HG03135 (cell line): ENCODE measurements around the gene PLAAT1.

Source experiments
- ATAC-seq: cut with Tn5 transposase; IDR thresholded peaks from one replicate; pipeline ENCODE4 v1.9.1; 2021; ENCODE audit warnings: mild to moderate bottlenecking, moderate library complexity; ENCODE audit not compliant: unreplicated experiment

The PLAAT1 gene

GRCh38 chr3:193240850-193241706 is at the start of gene PLAAT1:
TSS of gene PLAAT1 (plus strand) at chr3:193241222. CDS start at chr3:193255651, 14,429 bp downstream.
- ATAC-seq, result peak; percentile 74

GRCh38 chr3:193194371-193194770 is 46.7 kb upstream of the PLAAT1 start:
- no peak for ATAC-seq

GRCh38 chr3:193196746-193197145 is 44.3 kb upstream of the PLAAT1 start:
- ATAC-seq, result no peak

GRCh38 chr3:193207290-193208273 is 33.4 kb upstream of the PLAAT1 start:
- ATAC-seq, result no peak

GRCh38 chr3:193210618-193211017 is 30.4 kb upstream of the PLAAT1 start:
- ATAC-seq, result no peak

GRCh38 chr3:193211173-193211572 is 29.8 kb upstream of the PLAAT1 start:
- no peak for ATAC-seq

- ATAC-seq, result no peak
Observed at GRCh38 chr3:193211984-193212383, 29.0 kb upstream of the PLAAT1 start.

- no peak for ATAC-seq
Observed at GRCh38 chr3:193212844-193213243, 28.2 kb upstream of the PLAAT1 start.

GRCh38 chr3:193214445-193214844 is 26.6 kb upstream of the PLAAT1 start:
- ATAC-seq, result no peak

GRCh38 chr3:193225302-193226125 is 15.5 kb upstream of the PLAAT1 start:
- ATAC-seq, result no peak

- no peak for ATAC-seq
Observed at GRCh38 chr3:193228206-193228605, 12.8 kb upstream of the PLAAT1 start.

- ATAC-seq, result no peak
Observed at GRCh38 chr3:193229851-193230420, 11.1 kb upstream of the PLAAT1 start.

GRCh38 chr3:193230610-193231009 is 10.4 kb upstream of the PLAAT1 start:
- ATAC-seq, result no peak

GRCh38 chr3:193231201-193231600 is 9.8 kb upstream of the PLAAT1 start:
- no peak for ATAC-seq

GRCh38 chr3:193236599-193236998 is 4.4 kb upstream of the PLAAT1 start:
- ATAC-seq, result no peak

- no peak for ATAC-seq
Observed at GRCh38 chr3:193237030-193237429, 4.0 kb upstream of the PLAAT1 start.

GRCh38 chr3:193240436-193240849 is 579 bp upstream of the PLAAT1 start:
- no peak for ATAC-seq

GRCh38 chr3:193241716-193242115 is 694 bp downstream of the PLAAT1 start:
- no peak for ATAC-seq

- ATAC-seq, result no peak
Observed at GRCh38 chr3:193243571-193243970, 2.5 kb downstream of the PLAAT1 start.

- ATAC-seq, result no peak
Observed at GRCh38 chr3:193248848-193249468, 7.9 kb downstream of the PLAAT1 start.
